ENCODE data around the gene NEUROG2. TPM values are rescaled to one million over a fixed set of nuclear protein-coding genes. Genes with fewer than 3 reads are reported as not detected.

Gene NEUROG2
- total and polyA plus RNA-seq, 2 of the 8 experiments (the other 6 are each of a cell fraction or from before 2014, with no cell fraction given) = 0.03 TPM; not detected in 1

GRCh38 chr4:112517067-112517634 is 1.2 kb upstream of the NEUROG2 start:
- POLR2A ChIA-PET (ENCODE audit: partially characterized antibody) = no interaction called here
- no peak for TF ChIP-seq RBBP5 (IDR thresholded peaks at IDR 0.05; ENCODE audit: borderline replicate concordance, low read depth, low read length)
- TF ChIP-seq RXRA (IDR thresholded peaks at IDR 0.05; ENCODE audit: insufficient read depth, low read depth, low read length) = no peak
- peak; percentile 71 for TF ChIP-seq EZH2 (IDR thresholded peaks at IDR 0.05; ENCODE audit: low read depth, low read length, severe bottlenecking)
- peak; percentile 77 for TF ChIP-seq SUZ12 (IDR thresholded peaks at IDR 0.05; ENCODE audit: low read length)
- TF ChIP-seq RAD21 (IDR thresholded peaks at IDR 0.05 in 1 of 2, conservative IDR thresholded peaks at IDR 0.05 in 1 of 2; ENCODE audit: low read depth in 2 of 2, low read length in 2 of 2) = 0 out of 4 replicates have a peak, but pooled peaks of 1 of the 2 experiments have one; percentile 14
- no peak for TF ChIP-seq ATF3 (IDR thresholded peaks at IDR 0.05; ENCODE audit: insufficient read depth, low read depth, low read length)
- TF ChIP-seq TCF12 (IDR thresholded peaks at IDR 0.05; ENCODE audit: low read depth, low read length) = no peak
- peak; percentile 71 for TF ChIP-seq RNF2 (IDR thresholded peaks at IDR 0.05; ENCODE audit: borderline replicate concordance, low read depth, low read length, missing control alignments, poor library complexity, severe bottlenecking)
- TF ChIP-seq SIRT6 (IDR thresholded peaks at IDR 0.05; ENCODE audit: low read length) = no peak
- TF ChIP-seq ASH2L (IDR thresholded peaks at IDR 0.05; ENCODE audit: low read length) = peak; percentile 5

More at GRCh38 chr4:112517067-112517634, 1.2 kb upstream of the NEUROG2 start:
- Histone ChIP-seq H4K91ac (replicated peaks; ENCODE audit: insufficient read length, low read length) (no peak overlapping the region), H3K9ac (replicated peaks in 1 of 4; ENCODE audit: extremely low read depth in 1 of 4, low read depth in 3 of 4, low read length in 3 of 4) (no peak overlapping the region), H3K36me3 (ENCODE audit: control insufficient read depth in 2 of 4, insufficient read depth in 4 of 4, low read length in 3 of 4) (peaks cover 0 to 4% (median 0%) of the 10 kb centered on the region in 4 experiments; a peak in 1 of 8 replicates), H3K4me1 (replicated peaks in 1 of 4; ENCODE audit: control insufficient read depth in 3 of 4, insufficient read depth in 4 of 4, low read length in 3 of 4) (peaks cover 8 to 45% (median 17%) of the 10 kb centered on the region in 4 experiments), H3K27ac (ENCODE audit: low read depth, low read length) (no peak overlapping the region), H3K56ac (replicated peaks; ENCODE audit: insufficient read length, low read depth, low read length) (no peak overlapping the region), H2AFZ (ENCODE audit: low read length) (no peak overlapping the region), H3K23me2 (ENCODE audit: low read depth, low read length) (peaks cover 23% of the 10 kb centered on the region), H2BK12ac (ENCODE audit: low read depth, low read length) (no peak overlapping the region), H4K8ac (ENCODE audit: extremely low read depth, insufficient read depth, low read length) (no peak overlapping the region; the same call in 1 of the 2 replicates), H3K4ac (replicated peaks; ENCODE audit: insufficient read length, low read depth, low read length) (no peak overlapping the region), H3K4me3 (ENCODE audit: extremely low read depth in 1 of 4, insufficient read depth in 2 of 4, low read depth in 3 of 4, low read length in 4 of 4) (peak overlapping the region; percentile 14 to 59 (median 25); a peak in 6 of 8 replicates), H3K79me1 (ENCODE audit: low read depth, low read length) (no peaks in the 10 kb centered on the region), H2BK20ac (ENCODE audit: low read length) (no peak overlapping the region), H4K5ac (ENCODE audit: insufficient read length, low read depth, low read length) (no peak overlapping the region), H2BK5ac (ENCODE audit: low read depth, low read length) (no peak overlapping the region), H3K9me3 (ENCODE audit: insufficient read depth in 2 of 2, low read depth in 1 of 2, low read length in 1 of 2) (no peaks in the 10 kb centered on the region), H3K79me2 (ENCODE audit: control insufficient read depth in 1 of 2, insufficient read depth in 2 of 2, low read length in 2 of 2) (no peaks in the 10 kb centered on the region), H3K14ac (ENCODE audit: insufficient read length) (no peak overlapping the region), H3K23ac (ENCODE audit: insufficient read length) (no peak overlapping the region), H2BK120ac (replicated peaks; ENCODE audit: low read depth, low read length) (no peak overlapping the region), H4K20me1 (replicated peaks in 1 of 2; ENCODE audit: control insufficient read depth in 1 of 2, insufficient read depth in 2 of 2, low read length in 2 of 2) (peaks cover 3 to 24% of the 10 kb centered on the region in 2 experiments), H3K27me3 (replicated peaks in 1 of 4; ENCODE audit: control insufficient read depth in 3 of 4, extremely low read depth in 1 of 4, insufficient read depth in 3 of 4, low read length in 3 of 4) (peaks cover 88 to 100% (median 94%) of the 10 kb centered on the region in 4 experiments), H2BK15ac (ENCODE audit: low read length) (no peak overlapping the region), H2AK5ac (ENCODE audit: low read depth, low read length) (no peak overlapping the region), H3K4me2 (ENCODE audit: insufficient read depth in 1 of 2, low read depth in 2 of 2, low read length in 2 of 2) (peak overlapping the region; percentile 90 to 96), H3K18ac (ENCODE audit: extremely low read depth, low read length) (no peak overlapping the region)
- CTCF ChIA-PET (ENCODE audit: partially characterized antibody) = interaction anchor here (0.7 to 4.1 kb wide), 20 partner anchors 8 to 417 kb away, joined by 3 to 24 read pairs (median 3); no protein-coding TSS in a partner anchor
- WGBS, 2 experiments (ENCODE audit: extremely low coverage in 1 of 2, insufficient coverage in 1 of 2, insufficient read length in 1 of 2, insufficient replicate concordance in 2 of 2, low coverage in 1 of 2, low lambda C conversion rate in 2 of 2, missing lambda C conversion rate in 1 of 2) = 1% methylated on average over 20 of the region's 20 CpGs; no CpG with 5 or more reads in 1 of the 2 experiments
- DNase-seq (ENCODE audit: low read depth in 1 of 2, low spot score in 2 of 2) = peak in 1 of 2 experiments; percentile 77
- FAIRE-seq = peak; percentile 13

Measured in H1 (cell line).